Measurements from ENCODE around the gene NME7. TPM values are rescaled to one million over a fixed set of nuclear protein-coding genes. Genes with fewer than 3 reads are reported as not detected.
"Not testable (repeated sequence)": the region's sequence is repeated elsewhere in the genome, so short reads cannot be mapped to it uniquely, and the experiment has no call there.

Gene NME7, protein sequence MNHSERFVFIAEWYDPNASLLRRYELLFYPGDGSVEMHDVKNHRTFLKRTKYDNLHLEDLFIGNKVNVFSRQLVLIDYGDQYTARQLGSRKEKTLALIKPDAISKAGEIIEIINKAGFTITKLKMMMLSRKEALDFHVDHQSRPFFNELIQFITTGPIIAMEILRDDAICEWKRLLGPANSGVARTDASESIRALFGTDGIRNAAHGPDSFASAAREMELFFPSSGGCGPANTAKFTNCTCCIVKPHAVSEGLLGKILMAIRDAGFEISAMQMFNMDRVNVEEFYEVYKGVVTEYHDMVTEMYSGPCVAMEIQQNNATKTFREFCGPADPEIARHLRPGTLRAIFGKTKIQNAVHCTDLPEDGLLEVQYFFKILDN
- 1 to 10 TPM; 6.2 TPM for total RNA-seq

DNA sequence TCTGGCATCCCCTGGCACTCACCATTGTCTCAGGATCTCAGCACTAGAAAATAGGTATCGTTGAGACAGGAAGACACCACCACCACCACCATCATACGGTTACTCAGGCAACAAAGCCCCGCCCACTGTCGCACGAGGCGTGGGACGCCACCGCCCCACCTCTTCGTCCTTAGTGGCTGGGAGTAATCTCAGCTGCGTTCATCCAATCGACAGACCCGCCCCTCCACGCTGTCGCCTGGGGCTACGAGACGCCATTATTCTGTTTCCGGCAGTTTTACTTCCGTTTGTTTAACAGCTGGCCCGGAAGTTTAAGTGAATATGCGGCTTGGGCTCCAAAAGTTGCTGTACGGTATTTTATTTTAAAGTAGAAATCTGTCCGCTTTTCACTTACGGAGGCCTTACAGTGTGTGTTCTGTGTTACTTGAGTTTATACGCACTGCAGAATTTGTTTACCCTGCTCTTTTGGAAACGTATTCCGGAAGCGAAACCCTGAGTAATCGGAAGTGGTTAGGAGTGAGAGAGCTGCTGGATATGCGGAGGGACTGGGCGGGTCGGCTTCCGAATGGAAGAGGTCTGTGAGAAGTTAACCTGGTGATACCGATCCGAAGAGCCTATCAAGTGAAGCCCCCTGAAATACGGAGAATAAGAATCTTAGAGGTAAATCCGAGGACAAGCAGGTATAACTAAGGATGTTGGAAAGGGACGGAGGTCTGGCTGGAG, at the start of gene NME7, which contains the start of gene BLZF1:
NME7 (minus strand) TSS at position 112 of the 720 bp plus-strand sequence; CDS start at position 25, 87 bp downstream.
BLZF1 (plus strand) TSS at position 510 of the 720 bp plus-strand sequence. CDS start 1,328 bp downstream, outside the sequence.
- Mint-ChIP-seq H3K4me1 (ENCODE audit: low read depth) (peaks cover 28% of the 10 kb centered on the region), H3K4me3 (no peak within 1 kb of the TSS), H3K27me3 (ENCODE audit: low read depth) (no peaks in the 10 kb centered on the region), H3K27ac (no peak within 1 kb of the TSS), H3K36me3 (ENCODE audit: insufficient read depth in 2 of 2) (peaks cover 1 to 7% of the 10 kb centered on the region in 2 donors), H3K9me3 (peaks cover 4% of the 10 kb centered on the region in 2 donors)
- DNase-seq (peak; percentile 98 to 99), ATAC-seq (replicated peaks in 1 of 2) (peak; percentile 93)

DNA sequence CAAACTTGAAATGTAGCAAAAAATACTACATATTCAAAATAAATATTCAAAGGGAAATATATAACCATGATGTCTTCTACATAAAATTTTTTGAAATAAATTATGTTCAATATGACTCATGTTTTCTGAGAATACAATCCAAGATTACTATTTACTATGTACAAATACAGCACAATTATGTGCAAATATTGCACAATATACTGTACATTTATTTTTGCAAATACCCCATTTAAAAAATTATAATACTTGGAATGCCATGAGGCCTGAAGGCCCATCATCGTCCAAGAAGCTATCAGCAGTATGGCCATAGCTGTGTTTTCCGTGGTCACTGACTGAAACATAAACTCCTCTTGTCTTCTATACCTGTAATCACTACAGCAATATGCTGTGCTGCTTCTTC, 47.4 kb upstream of the NME7 start:
- H3K4me1 Mint-ChIP-seq (ENCODE audit: low read depth), result no peaks in the 10 kb centered on the region
- no peak for ATAC-seq (replicated peaks in 1 of 2)
- H3K9me3 Mint-ChIP-seq, result peaks cover 8 to 11% of the 10 kb centered on the region in 2 donors
- H3K36me3 Mint-ChIP-seq (ENCODE audit: insufficient read depth in 2 of 2), result peaks cover 2 to 3% of the 10 kb centered on the region in 2 donors
- H3K4me3 Mint-ChIP-seq, result no peak overlapping the region
- DNase-seq, result no peak
- peaks cover 5% of the 10 kb centered on the region for H3K27me3 Mint-ChIP-seq (ENCODE audit: low read depth)
- no peak overlapping the region for H3K27ac Mint-ChIP-seq

DNA sequence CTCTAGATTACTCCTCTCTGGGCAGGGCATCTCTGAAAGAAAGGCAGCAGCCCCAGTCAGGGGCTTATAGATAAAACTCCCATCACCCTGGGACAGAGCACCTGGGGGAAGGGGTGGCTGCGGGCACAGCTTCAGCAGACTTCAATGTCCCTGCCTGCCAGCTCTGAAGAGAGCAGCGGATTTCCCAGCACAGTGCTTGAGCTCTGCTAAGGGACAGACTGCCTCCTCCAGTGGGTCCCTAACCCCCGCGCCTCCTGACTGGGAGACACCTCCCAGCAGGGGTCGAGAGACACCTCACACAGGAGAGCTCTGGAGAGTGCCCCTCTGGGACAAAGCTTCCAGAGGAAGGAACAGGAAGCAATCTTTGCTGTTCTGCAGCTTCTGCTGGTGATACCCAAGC, 40.7 kb upstream of the NME7 start:
- Mint-ChIP-seq H3K9me3 (peaks cover 17 to 31% of the 10 kb centered on the region in 2 donors), H3K36me3 (ENCODE audit: insufficient read depth in 2 of 2) (peaks cover 15 to 20% of the 10 kb centered on the region in 2 donors)
- H3K27me3 Mint-ChIP-seq (ENCODE audit: low read depth); H3K4me1 Mint-ChIP-seq (ENCODE audit: low read depth); ATAC-seq (replicated peaks in 1 of 2); DNase-seq; H3K27ac Mint-ChIP-seq; H3K4me3 Mint-ChIP-seq: not testable (repeated sequence)

DNA sequence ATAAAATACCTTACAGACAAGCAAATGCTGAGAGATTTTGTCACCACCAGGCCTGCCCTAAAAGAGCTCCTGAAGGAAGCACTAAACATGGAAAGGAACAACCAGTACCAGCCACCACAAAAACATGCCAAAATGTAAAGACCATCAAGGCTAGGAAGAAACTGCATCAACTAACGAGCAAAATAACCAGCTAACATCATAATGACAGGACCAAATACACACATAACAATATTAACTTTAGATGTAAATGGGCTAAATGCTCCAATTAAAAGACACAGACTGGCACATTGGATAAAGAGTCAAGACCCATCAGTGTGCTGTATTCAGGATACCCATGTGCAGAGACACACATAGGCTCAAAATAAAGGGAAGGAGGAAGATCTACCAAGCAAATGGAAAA, 35.0 kb upstream of the NME7 start:
- not testable (repeated sequence) for H3K4me3 Mint-ChIP-seq; H3K27me3 Mint-ChIP-seq (ENCODE audit: low read depth); DNase-seq; ATAC-seq (replicated peaks in 1 of 2); H3K27ac Mint-ChIP-seq; H3K4me1 Mint-ChIP-seq (ENCODE audit: low read depth)
- Mint-ChIP-seq H3K36me3 (ENCODE audit: insufficient read depth in 2 of 2) (peaks cover 21 to 22% of the 10 kb centered on the region in 2 donors), H3K9me3 (peaks cover 16 to 32% of the 10 kb centered on the region in 2 donors)

DNA sequence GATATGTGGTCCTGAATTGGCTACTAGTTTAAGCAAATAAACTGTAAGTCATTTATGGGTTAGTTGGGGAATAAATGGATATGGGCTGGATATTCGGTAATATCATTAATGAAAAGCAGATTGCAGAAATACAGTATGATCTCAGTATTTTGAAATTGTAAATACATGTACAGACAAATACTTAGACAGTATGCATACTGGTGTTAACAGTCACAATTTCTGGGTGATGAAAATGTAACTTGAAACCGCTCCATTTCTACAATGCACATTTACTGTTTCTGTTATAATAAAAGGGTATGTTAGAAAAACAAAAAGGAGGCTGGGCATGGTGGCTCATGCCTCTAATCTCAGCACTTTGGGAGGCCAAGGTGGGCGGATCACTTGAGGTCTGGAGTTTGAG, 28.4 kb upstream of the NME7 start:
- Mint-ChIP-seq H3K9me3 (peaks cover 2 to 7% of the 10 kb centered on the region in 2 donors), H3K27me3 (ENCODE audit: low read depth) (no peaks in the 10 kb centered on the region), H3K36me3 (ENCODE audit: insufficient read depth in 2 of 2) (peaks cover 6% of the 10 kb centered on the region in 2 donors), H3K27ac (no peak overlapping the region), H3K4me1 (ENCODE audit: low read depth) (no peaks in the 10 kb centered on the region), H3K4me3 (no peak overlapping the region)
- DNase-seq (no peak), ATAC-seq (replicated peaks in 1 of 2) (no peak)

DNA sequence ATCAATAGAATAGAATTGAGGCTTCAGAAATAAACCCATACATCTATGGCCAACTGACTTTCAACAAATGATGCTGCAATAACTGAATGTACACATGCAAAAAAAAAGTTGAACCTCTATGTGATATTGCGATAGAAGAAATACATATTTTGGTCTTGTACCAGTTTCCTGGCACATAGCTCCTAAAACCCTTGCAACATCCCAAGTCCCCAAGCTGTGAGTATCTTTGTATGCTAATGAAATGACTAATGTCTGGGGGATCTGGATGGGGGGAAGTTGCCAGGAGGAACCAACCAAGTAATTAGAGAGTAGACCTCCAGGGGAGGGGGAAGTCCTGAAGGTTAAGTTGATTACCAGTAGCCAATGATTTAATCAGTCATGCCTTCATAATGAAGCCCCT, 24.8 kb upstream of the NME7 start:
- no peaks in the 10 kb centered on the region for H3K9me3 Mint-ChIP-seq
- peaks cover 12% of the 10 kb centered on the region for H3K4me1 Mint-ChIP-seq (ENCODE audit: low read depth)
- no peaks in the 10 kb centered on the region for H3K27me3 Mint-ChIP-seq (ENCODE audit: low read depth)
- no peak for ATAC-seq (replicated peaks in 1 of 2)
- H3K27ac Mint-ChIP-seq, result no peak overlapping the region
- DNase-seq, result no peak
- H3K36me3 Mint-ChIP-seq (ENCODE audit: insufficient read depth in 2 of 2), result peaks cover 5 to 12% of the 10 kb centered on the region in 2 donors
- no peak overlapping the region for H3K4me3 Mint-ChIP-seq

DNA sequence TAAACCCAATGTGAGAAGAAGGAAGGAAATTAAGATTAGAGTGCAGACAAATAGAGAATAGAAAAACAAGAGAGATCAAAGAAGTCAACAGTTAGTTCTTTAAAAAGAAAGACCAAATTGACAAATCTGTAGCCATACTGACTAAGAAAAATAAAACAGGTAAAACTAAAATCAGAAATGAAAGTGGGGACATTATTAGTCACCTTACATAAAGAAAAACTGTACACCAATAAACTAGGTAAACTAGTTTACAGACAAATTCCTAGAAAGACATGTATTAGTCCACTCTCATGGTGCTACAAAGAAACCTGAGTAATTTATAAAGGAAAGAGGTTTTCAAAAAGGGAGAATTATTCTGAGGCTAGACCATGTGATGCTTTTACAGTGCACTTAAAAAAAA, 22.7 kb upstream of the NME7 start:
- H3K27ac Mint-ChIP-seq, result peak overlapping the region; percentile 45
- peaks cover 5 to 9% of the 10 kb centered on the region in 2 donors for H3K36me3 Mint-ChIP-seq (ENCODE audit: insufficient read depth in 2 of 2)
- H3K9me3 Mint-ChIP-seq, result no peaks in the 10 kb centered on the region
- peak overlapping the region in 1 of 2 donors; percentile 4 for H3K4me3 Mint-ChIP-seq
- DNase-seq, result no peak
- no peaks in the 10 kb centered on the region for H3K27me3 Mint-ChIP-seq (ENCODE audit: low read depth)
- peaks cover 12% of the 10 kb centered on the region for H3K4me1 Mint-ChIP-seq (ENCODE audit: low read depth)
- ATAC-seq (replicated peaks in 1 of 2), result peak; percentile 93 to 96

DNA sequence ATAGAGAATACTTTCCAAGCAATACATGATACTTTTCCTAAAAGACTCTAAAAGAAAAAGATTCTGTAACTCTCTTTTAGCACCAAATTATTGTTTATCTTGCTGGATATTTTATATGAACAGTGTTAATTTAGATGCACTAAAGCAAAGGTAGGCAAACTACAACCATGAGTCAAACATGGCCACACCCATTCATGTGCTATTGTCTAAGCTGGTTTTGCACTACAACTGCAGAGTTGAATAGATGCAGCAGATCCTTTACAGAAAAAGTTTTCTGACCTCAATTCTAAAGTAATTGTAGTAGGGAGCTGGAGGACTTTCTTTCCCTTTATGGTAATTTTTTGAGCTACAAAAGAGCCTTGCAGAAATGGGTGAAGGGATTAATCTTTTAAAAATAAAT, 19.8 kb upstream of the NME7 start:
- Mint-ChIP-seq H3K27ac (no peak overlapping the region), H3K4me1 (ENCODE audit: low read depth) (peaks cover 12% of the 10 kb centered on the region), H3K27me3 (ENCODE audit: low read depth) (no peaks in the 10 kb centered on the region), H3K9me3 (no peaks in the 10 kb centered on the region), H3K4me3 (no peak overlapping the region), H3K36me3 (ENCODE audit: insufficient read depth in 2 of 2) (peaks cover 4 to 9% of the 10 kb centered on the region in 2 donors)
- ATAC-seq (replicated peaks in 1 of 2), result no peak
- DNase-seq, result no peak

DNA sequence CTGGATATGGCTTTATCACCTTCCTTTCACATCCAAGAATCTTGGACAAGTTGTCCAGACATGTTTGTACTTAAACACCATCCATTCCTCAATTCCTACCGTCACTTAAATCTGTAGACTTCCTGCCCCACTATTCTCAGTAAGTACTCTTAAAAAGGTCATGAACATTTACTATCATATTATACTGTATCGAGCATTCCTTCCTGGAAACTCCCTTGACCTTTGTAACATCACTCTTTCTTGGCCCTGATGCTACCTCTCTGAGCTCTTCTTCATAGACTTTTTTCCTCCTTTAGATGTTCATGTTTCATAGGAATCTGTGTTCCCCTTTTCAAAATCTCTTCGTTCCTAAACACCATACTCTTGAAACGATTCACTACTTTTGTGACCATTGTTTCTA, 15.9 kb upstream of the NME7 start:
- Mint-ChIP-seq H3K4me1 (ENCODE audit: low read depth) (no peaks in the 10 kb centered on the region), H3K27ac (no peak overlapping the region), H3K4me3 (no peak overlapping the region), H3K27me3 (ENCODE audit: low read depth) (no peaks in the 10 kb centered on the region), H3K9me3 (no peaks in the 10 kb centered on the region), H3K36me3 (ENCODE audit: insufficient read depth in 2 of 2) (peaks cover 0 to 3% of the 10 kb centered on the region in 2 donors)
- no peak for ATAC-seq (replicated peaks in 1 of 2)
- no peak for DNase-seq

DNA sequence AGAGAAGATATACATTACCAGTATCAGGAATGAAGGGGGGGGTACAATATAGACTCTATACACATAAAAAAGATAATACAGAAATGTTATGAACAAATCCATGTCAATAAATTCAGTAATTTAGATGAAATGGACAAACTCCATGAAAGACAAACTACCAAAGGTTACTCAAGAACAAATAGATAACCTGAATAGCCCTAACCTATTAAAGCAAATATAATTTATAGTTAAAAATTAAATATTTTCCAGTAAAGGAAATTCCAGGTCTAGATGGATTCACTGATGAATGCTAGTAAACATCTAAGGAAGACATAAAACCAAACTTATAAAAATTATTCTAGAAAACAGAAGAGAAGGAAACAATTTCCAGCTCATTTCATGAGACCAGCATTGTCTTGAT, 13.6 kb upstream of the NME7 start:
- H3K9me3 Mint-ChIP-seq, result no peaks in the 10 kb centered on the region
- H3K27ac Mint-ChIP-seq, result no peak overlapping the region
- no peaks in the 10 kb centered on the region for H3K4me1 Mint-ChIP-seq (ENCODE audit: low read depth)
- DNase-seq (no peak), ATAC-seq (replicated peaks in 1 of 2) (no peak)
- H3K36me3 Mint-ChIP-seq (ENCODE audit: insufficient read depth in 2 of 2), result peaks cover 0 to 1% of the 10 kb centered on the region in 2 donors
- no peaks in the 10 kb centered on the region for H3K27me3 Mint-ChIP-seq (ENCODE audit: low read depth)
- no peak overlapping the region for H3K4me3 Mint-ChIP-seq

DNA sequence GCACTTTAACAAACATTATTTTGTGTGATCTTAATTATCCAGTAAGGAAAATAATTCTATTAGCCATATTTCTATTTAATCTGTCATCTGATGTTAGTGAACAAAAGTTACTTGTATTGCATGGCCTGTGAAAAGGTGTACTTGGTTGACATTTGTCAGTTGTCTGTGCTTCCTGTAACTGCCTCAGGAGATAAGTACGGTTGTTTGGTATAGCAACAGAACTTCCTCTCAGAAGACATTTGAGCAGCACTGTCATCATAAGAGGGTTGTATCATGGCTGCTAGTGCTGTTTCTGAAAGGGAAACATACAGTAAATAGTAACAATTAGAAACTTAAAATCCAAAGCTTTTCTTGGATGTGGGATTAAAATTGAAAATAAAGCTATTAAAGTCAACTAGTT, 3.8 kb upstream of the NME7 start:
- ATAC-seq (replicated peaks in 1 of 2), result no peak
- Mint-ChIP-seq H3K27ac (peak overlapping the region; percentile 24), H3K27me3 (ENCODE audit: low read depth) (no peaks in the 10 kb centered on the region), H3K4me3 (peak overlapping the region in 1 of 2 donors; percentile 45), H3K9me3 (no peaks in the 10 kb centered on the region), H3K4me1 (ENCODE audit: low read depth) (peaks cover 27% of the 10 kb centered on the region), H3K36me3 (ENCODE audit: insufficient read depth in 2 of 2) (peaks cover 1 to 3% of the 10 kb centered on the region in 2 donors)
- DNase-seq, result no peak

DNA sequence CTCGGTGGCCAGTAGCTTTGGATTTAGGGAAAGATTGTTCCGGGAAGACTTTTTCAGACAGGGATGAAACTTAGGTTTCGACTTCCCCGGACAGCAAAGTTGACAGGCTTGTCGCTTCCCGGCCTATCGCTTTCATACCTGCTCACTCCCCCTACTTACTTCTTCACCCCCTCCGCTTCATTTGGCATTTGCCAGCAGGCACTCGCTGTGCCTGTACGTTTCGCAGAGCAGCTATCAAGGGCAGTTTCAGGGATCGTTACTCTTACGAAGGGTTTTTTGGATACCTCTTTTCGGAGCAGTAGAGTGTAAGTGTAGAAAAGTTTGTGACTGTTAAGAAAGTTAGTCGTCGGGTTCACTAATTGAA, 791 bp upstream of the NME7 start:
- DNase-seq (peak; percentile 18 to 30), ATAC-seq (replicated peaks in 1 of 2) (peak; percentile 3)
- no peak overlapping the region for H3K27ac Mint-ChIP-seq
- no peaks in the 10 kb centered on the region for H3K27me3 Mint-ChIP-seq (ENCODE audit: low read depth)
- H3K4me1 Mint-ChIP-seq (ENCODE audit: low read depth), result peaks cover 27% of the 10 kb centered on the region
- peaks cover 4% of the 10 kb centered on the region in 2 donors for H3K9me3 Mint-ChIP-seq
- no peak overlapping the region for H3K4me3 Mint-ChIP-seq
- peaks cover 1 to 7% of the 10 kb centered on the region in 2 donors for H3K36me3 Mint-ChIP-seq (ENCODE audit: insufficient read depth in 2 of 2)

DNA sequence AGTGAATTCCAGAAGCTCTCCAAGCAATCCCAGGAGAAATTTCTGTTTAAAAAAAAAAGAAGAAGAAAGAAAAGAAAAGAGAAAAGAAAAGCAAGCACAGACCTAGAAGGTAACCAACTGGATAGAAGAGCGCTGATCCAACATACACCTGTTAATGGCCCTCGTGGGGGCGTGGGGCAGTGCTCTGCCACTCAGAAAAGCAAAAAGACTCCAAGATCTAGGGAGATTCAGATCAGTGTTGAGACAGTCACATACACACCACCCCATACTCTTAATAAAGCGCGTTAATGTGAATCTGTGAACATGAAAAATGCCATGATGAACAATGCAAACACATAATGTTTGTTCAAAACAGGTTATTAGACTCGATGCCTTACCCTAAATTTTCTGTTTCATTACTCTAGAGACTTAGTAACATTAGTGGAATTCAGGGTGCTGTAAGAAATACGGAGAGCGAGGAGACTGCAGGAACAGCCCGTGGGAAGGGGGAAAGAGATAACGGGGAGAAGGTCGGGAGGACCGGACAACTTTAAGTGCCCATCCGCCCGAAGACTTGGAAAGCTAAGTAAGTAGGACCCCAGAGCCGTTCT, 406 bp downstream of the NME7 start:
- ATAC-seq (replicated peaks in 1 of 2), result no peak
- peaks cover 34% of the 10 kb centered on the region for H3K4me1 Mint-ChIP-seq (ENCODE audit: low read depth)
- H3K9me3 Mint-ChIP-seq, result peaks cover 4% of the 10 kb centered on the region in 2 donors
- H3K36me3 Mint-ChIP-seq (ENCODE audit: insufficient read depth in 2 of 2), result peaks cover 1 to 7% of the 10 kb centered on the region in 2 donors
- no peak for DNase-seq
- H3K4me3 Mint-ChIP-seq, result no peak overlapping the region
- no peaks in the 10 kb centered on the region for H3K27me3 Mint-ChIP-seq (ENCODE audit: low read depth)
- no peak overlapping the region for H3K27ac Mint-ChIP-seq
